Measurements from ENCODE around the gene DHRSX. TPM values are rescaled to one million over a fixed set of nuclear protein-coding genes. Genes with fewer than 3 reads are reported as not detected.
"Not testable (repeated sequence)": the region's sequence is repeated elsewhere in the genome, so short reads cannot be mapped to it uniquely, and the experiment has no call there.

DHRSX gene
- total RNA-seq, 1 experiment from 2014 or later: 22.7 TPM

- DNase-seq (ENCODE audit: low read depth): no peak
Observed at GRCh38 chrX:2457289-2458133, 43.3 kb downstream of the DHRSX start.

- DNase-seq (ENCODE audit: low read depth): not testable (repeated sequence)
Observed at GRCh38 chrX:2456091-2456490, 44.7 kb downstream of the DHRSX start.

- not testable (repeated sequence) for DNase-seq (ENCODE audit: low read depth)
Observed at GRCh38 chrX:2454620-2455019, 46.2 kb downstream of the DHRSX start.

- no peak for DNase-seq (ENCODE audit: low read depth)
Observed at GRCh38 chrX:2452799-2453198, 48.0 kb downstream of the DHRSX start.

GRCh38 chrX:2452317-2452784 lies 48.4 kb downstream of the DHRSX start:
- no peak for DNase-seq (ENCODE audit: low read depth)

GRCh38 chrX:2451501-2452316 lies 49.1 kb downstream of the DHRSX start:
- no peak for DNase-seq (ENCODE audit: low read depth)

- no peak for DNase-seq (ENCODE audit: low read depth)
Observed at GRCh38 chrX:2450681-2451080, 50.1 kb downstream of the DHRSX start.

- DNase-seq (ENCODE audit: low read depth): no peak
Observed at GRCh38 chrX:2449135-2449886, 51.5 kb downstream of the DHRSX start.

GRCh38 chrX:2447484-2447883 lies 53.3 kb downstream of the DHRSX start:
- DNase-seq (ENCODE audit: low read depth): no peak

- no peak for DNase-seq (ENCODE audit: low read depth)
Observed at GRCh38 chrX:2446815-2447214, 54.0 kb downstream of the DHRSX start.

- no peak for DNase-seq (ENCODE audit: low read depth)
Observed at GRCh38 chrX:2445662-2446623, 54.8 kb downstream of the DHRSX start.

GRCh38 chrX:2442694-2443093 lies 58.1 kb downstream of the DHRSX start:
- no peak for DNase-seq (ENCODE audit: low read depth)

GRCh38 chrX:2441466-2441865 lies 59.3 kb downstream of the DHRSX start:
- no peak for DNase-seq (ENCODE audit: low read depth)

- DNase-seq (ENCODE audit: low read depth): no peak
Observed at GRCh38 chrX:2439613-2440012, 61.2 kb downstream of the DHRSX start.

GRCh38 chrX:2435465-2435864 lies 65.3 kb downstream of the DHRSX start:
- DNase-seq (ENCODE audit: low read depth): no peak

GRCh38 chrX:2434270-2435163 lies 66.3 kb downstream of the DHRSX start:
- DNase-seq (ENCODE audit: low read depth): no peak

GRCh38 chrX:2432298-2432863 lies 68.4 kb downstream of the DHRSX start:
- DNase-seq (ENCODE audit: low read depth): no peak

- no peak for DNase-seq (ENCODE audit: low read depth)
Observed at GRCh38 chrX:2430265-2430825, 70.4 kb downstream of the DHRSX start.

- no peak for DNase-seq (ENCODE audit: low read depth)
Observed at GRCh38 chrX:2427737-2428136, 73.0 kb downstream of the DHRSX start.
